ENCODE results near the gene ZNF618.

ZNF618 gene

GRCh38 chr9:114088571-114089170, 212.6 kb downstream of the ZNF618 start:
- DNase-seq = no peak

GRCh38 chr9:114089206-114089840, 213.2 kb downstream of the ZNF618 start:
- DNase-seq = no peak

GRCh38 chr9:114090798-114091197, 214.7 kb downstream of the ZNF618 start:
- no peak for DNase-seq

GRCh38 chr9:114091711-114092110, 215.6 kb downstream of the ZNF618 start:
- DNase-seq = no peak

GRCh38 chr9:114092336-114092735, 216.2 kb downstream of the ZNF618 start:
- no peak for DNase-seq

- DNase-seq = no peak
Observed at GRCh38 chr9:114093031-114093471, 216.9 kb downstream of the ZNF618 start.

GRCh38 chr9:114093761-114094505, 217.8 kb downstream of the ZNF618 start:
- no peak for DNase-seq

- no peak for DNase-seq
Observed at GRCh38 chr9:114094971-114095370, 218.9 kb downstream of the ZNF618 start.

GRCh38 chr9:114096041-114096511, 220.0 kb downstream of the ZNF618 start:
- DNase-seq = peak in 1 of 2 donors; percentile 10

GRCh38 chr9:114096866-114097612, 220.9 kb downstream of the ZNF618 start:
- DNase-seq = no peak

GRCh38 chr9:114097613-114098020, 221.5 kb downstream of the ZNF618 start:
- no peak for DNase-seq

- DNase-seq = peak in 1 of 2 donors; percentile 52
Observed at GRCh38 chr9:114098021-114098935, 222.2 kb downstream of the ZNF618 start.

- no peak for DNase-seq
Observed at GRCh38 chr9:114098936-114099668, 223.0 kb downstream of the ZNF618 start, which contains the start of gene KIF12. Gene KIF12, minus strand, starts transcription at chr9:114099292. Its CDS starts 16 bp downstream, at chr9:114099276.

GRCh38 chr9:114099669-114100270, 223.7 kb downstream of the ZNF618 start:
- DNase-seq = no peak

GRCh38 chr9:114100536-114100935, 224.4 kb downstream of the ZNF618 start:
- no peak for DNase-seq

- no peak for DNase-seq
Observed at GRCh38 chr9:114102484-114102883, 226.4 kb downstream of the ZNF618 start.

GRCh38 chr9:114105236-114105635, 229.1 kb downstream of the ZNF618 start:
- DNase-seq = no peak

Measured in stimulated activated CD4-positive, alpha-beta T cell treated with anti-CD3 and anti-CD28 coated beads, Interleukin-2, amount 100 ng/mL, for 24 hours (primary cell).